HepG2 (cell line): ENCODE results near the gene STIM2. TPM values are rescaled to one million over a fixed set of nuclear protein-coding genes. Genes with fewer than 3 reads are reported as not detected.
A peak's percentile ranks its signal among the peaks of the same experiment; 100 is the strongest.

Experiments used
- ATAC-seq: fragments of 200-7000 bp; cut with Tn5 transposase; 3 replicates; pipeline ENCODE4 v1.9.1; 2020; ENCODE audit warnings: mild to moderate bottlenecking, moderate library complexity
- BruUV-seq: library from RNA; stranded (reverse); fragments of 400-500 nt; replicated peaks from 2 replicates; lab custom pipeline; 2021; lab: Mats Ljungman, UMichigan
- CTCF ChIA-PET: fragments of 300-600 bp; formaldehyde crosslinking; extraction: SDS; loops from one replicate; lab custom pipeline; 2021; ENCODE audit warnings: low total read pairs, inconsistent platforms, low intra/inter-chr PET ratio; lab: Yijun Ruan, JAX
- POLR2A ChIA-PET: fragments of 350-600 bp; sonication (Branson Sonifier 250); formaldehyde crosslinking; loops from one replicate; lab custom pipeline; 2020; ENCODE audit warnings: antibody characterized with exemption, inconsistent platforms; lab: Yijun Ruan, JAX
- DNase-seq: peaks from one replicate; pipeline ENCODE4 v3.0.0-alpha.2; 2015; ENCODE audit warnings: low spot score
- FAIRE-seq: peaks from 3 replicates; lab custom pipeline; 2011; peaks lifted over from hg19 to GRCh38; lab: Jason Lieb, UNC
- H2AFZ ChIP-seq: one replicate; pipeline ENCODE4 v1.6.1; 2011; ENCODE audit warnings: low read length, inconsistent platforms
- H3K27ac ChIP-seq: fragments of 300-600 bp; 3 replicates; pipeline ENCODE4 v1.8.0; 2011; ENCODE audit warnings: mixed run types, mild to moderate bottlenecking, mixed read lengths, low read length, inconsistent platforms; ENCODE audit not compliant: insufficient read depth; ENCODE audit errors: extremely low read length
- H3K27me3 ChIP-seq, 2 experiments: fragments of 200-600 bp in 1 of 2; 2 replicates in 1 of 2; 3 replicates in 1 of 2; pipeline versions ENCODE4 v1.6.0 to v1.8.0; 2011; ENCODE audit warnings: low read length in 2 of 2, mild to moderate bottlenecking in 2 of 2, moderate library complexity in 2 of 2, inconsistent platforms in 1 of 2; ENCODE audit not compliant: insufficient read depth in 2 of 2, control insufficient read depth in 1 of 2
- H3K36me3 ChIP-seq, 2 experiments: fragments of 200-600 bp in 1 of 2; replicated peaks in 1 of 2; 2 replicates in 1 of 2; 3 replicates in 1 of 2; pipeline versions ENCODE4 v1.5.1 to v1.8.0; 2011; ENCODE audit warnings: low read length in 2 of 2, inconsistent platforms in 1 of 2; ENCODE audit not compliant: insufficient read depth in 2 of 2, control insufficient read depth in 1 of 2
- H3K4me1 ChIP-seq: 2 replicates; pipeline ENCODE4 v1.5.1; 2012; ENCODE audit warnings: low read length, inconsistent platforms; ENCODE audit not compliant: insufficient read depth
- H3K4me2 ChIP-seq: 2 replicates; pipeline ENCODE4 v1.6.0; 2011; ENCODE audit warnings: low read depth, low read length, inconsistent platforms
- H3K4me3 ChIP-seq, 3 experiments: fragments of 200-600 bp in 1 of 3; sonication (generic), shearing (Covaris generic) in 1 of 3; replicated peaks in 1 of 3; 2 replicates each; pipeline ENCODE4 v1.5.1; 2011 to 2016; ENCODE audit warnings: low read length in 3 of 3, inconsistent platforms in 2 of 3, low read depth in 2 of 3, mild to moderate bottlenecking in 2 of 3, control low read depth in 1 of 3, mixed read lengths in 1 of 3; ENCODE audit not compliant: insufficient read depth in 1 of 3
- H3K79me2 ChIP-seq: one replicate; pipeline ENCODE4 v1.6.1; 2011; ENCODE audit warnings: low read length, inconsistent platforms; ENCODE audit not compliant: insufficient read depth
- H3K9ac ChIP-seq: 2 replicates; pipeline ENCODE4 v1.6.0; 2011; ENCODE audit warnings: mild to moderate bottlenecking, low read depth, low read length, inconsistent platforms; ENCODE audit not compliant: insufficient read depth
- H3K9me3 ChIP-seq: 2 replicates; pipeline ENCODE4 v1.5.1; 2012; ENCODE audit warnings: mild to moderate bottlenecking, low read length
- H4K20me1 ChIP-seq: 2 replicates; pipeline ENCODE4 v1.6.0; 2011; ENCODE audit warnings: inconsistent platforms, mild to moderate bottlenecking, low read length, moderate library complexity; ENCODE audit not compliant: insufficient read depth
- BHLHE40 ChIP-seq: IDR thresholded peaks from 2 replicates; pipeline ENCODE4 v1.6.1; 2011; ENCODE audit warnings: low read length, improper control_type of control experiment
- CENPX ChIP-seq: sonication (generic); formaldehyde crosslinking; IDR thresholded peaks from 2 replicates; pipeline ENCODE4 v1.9.0; 2021; ENCODE audit warnings: mild to moderate bottlenecking, missing genetic modification reagents, moderate library complexity
- HDAC1 ChIP-seq: sonication (generic); formaldehyde crosslinking; IDR thresholded peaks from 2 replicates; pipeline ENCODE4 v1.5.1; 2020; ENCODE audit warnings: mild to moderate bottlenecking, missing genetic modification reagents
- IRF2 ChIP-seq: IDR thresholded peaks from 2 replicates; pipeline ENCODE4 v1.6.1; 2018; ENCODE audit warnings: missing genetic modification reagents, missing compliant biosample characterization
- KDM5A ChIP-seq: fragments of 200-600 bp; sonication (generic); IDR thresholded peaks from 2 replicates; pipeline ENCODE4 v1.7.0; 2018; ENCODE audit warnings: antibody characterized with exemption, mild to moderate bottlenecking, low read length, borderline replicate concordance
- KLF15 ChIP-seq: sonication (generic); formaldehyde crosslinking; IDR thresholded peaks from 2 replicates; pipeline ENCODE4 v1.8.1; 2023; ENCODE audit warnings: borderline replicate concordance, mild to moderate bottlenecking, inconsistent platforms, missing genetic modification reagents, mixed read lengths
- MEIS1 ChIP-seq: sonication (generic); formaldehyde crosslinking; IDR thresholded peaks from 2 replicates; pipeline ENCODE4 v1.9.0; 2021; ENCODE audit warnings: mild to moderate bottlenecking, missing genetic modification reagents, moderate library complexity, borderline replicate concordance
- PHF20 ChIP-seq: sonication (generic); formaldehyde crosslinking; IDR thresholded peaks from 2 replicates; pipeline ENCODE4 v1.5.0; 2020; ENCODE audit warnings: mild to moderate bottlenecking, missing genetic modification reagents
- SKI ChIP-seq: fragments of 450-650 bp; IDR thresholded peaks from one replicate; pipeline ENCODE4 v1.6.1; 2018; ENCODE audit warnings: mild to moderate bottlenecking; ENCODE audit not compliant: partially characterized antibody
- ZEB1 ChIP-seq: IDR thresholded peaks from 2 replicates; pipeline ENCODE4 v1.6.1; 2012; ENCODE audit warnings: mild to moderate bottlenecking, low read depth, inconsistent platforms; ENCODE audit not compliant: insufficient replicate concordance
- ZKSCAN8 ChIP-seq: IDR thresholded peaks from 2 replicates; pipeline ENCODE4 v1.6.1; 2016; ENCODE audit warnings: borderline replicate concordance, missing genetic modification reagents, missing compliant biosample characterization
- ZNF33B ChIP-seq: sonication (generic); formaldehyde crosslinking; IDR thresholded peaks from 2 replicates; pipeline ENCODE4 v1.5.1; 2020; ENCODE audit warnings: mild to moderate bottlenecking, missing genetic modification reagents
- ZSCAN29 ChIP-seq: sonication (generic); formaldehyde crosslinking; conservative IDR thresholded peaks from 2 replicates; pipeline ENCODE4 v1.4.0; 2020; ENCODE audit warnings: mild to moderate bottlenecking, missing genetic modification reagents
- WGBS: methylation state at CpG from one replicate; pipeline ENCODE4 v1.1.6; 2017; ENCODE audit warnings: low lambda C conversion rate; 5-methylcytosine and 5-hydroxymethylcytosine counted together
- in situ Hi-C: cut with HindIII; loops from 2 replicates; pipeline ENCODE4 v1.10.0; 2017; ENCODE audit warnings: low pct_unique_long_range_greater_than_20kb; ENCODE audit not compliant: extremely low pct_ligation_motif_present
- intact Hi-C: fragments of 100-400 bp; cut with micrococcal nuclease; formaldehyde crosslinking; loops from one replicate; pipeline ENCODE4 v1.10.0; 2022; ENCODE audit not compliant: unreplicated experiment
- polyA plus RNA-seq, 8 experiments: library from polyadenylated mRNA; depleted of rRNA in 3 of 8; stranded (reverse) in 7 of 8; unstranded in 1 of 8; fragments of >200 nt; fragmentation: Illumina TruSeq in 4 of 8; extraction: Trizol in 4 of 8; gene quantifications; 2 replicates each; pipeline versions ENCODE4 v1.2.1 to v1.2.3, GENCODE V29; 2011 to 2016; ENCODE audit warnings: low read depth in 4 of 8, missing spikeins in 1 of 8, mixed read lengths in 1 of 8; ENCODE audit not compliant: insufficient read depth in 1 of 8
- total RNA-seq, 5 experiments: library from RNA; depleted of rRNA; stranded (reverse); fragments of >200 nt; fragmentation: Illumina TruSeq; extraction: Trizol; gene quantifications; 2 replicates each; pipeline ENCODE4 v1.2.3, GENCODE V29; 2016; ENCODE audit warnings: low read depth in 1 of 5
- TF ChIP-seq, protein P1 (sequence below), 2 experiments: sonication (generic) in 1 of 2; formaldehyde crosslinking in 1 of 2; IDR thresholded peaks; 2 replicates each; pipeline versions ENCODE4 v1.5.1 to v1.6.1; 2011 to 2020; ENCODE audit warnings: borderline replicate concordance in 1 of 2, low read depth in 1 of 2, low read length in 1 of 2, mild to moderate bottlenecking in 1 of 2, missing genetic modification reagents in 1 of 2, moderate library complexity in 1 of 2
- TF ChIP-seq, protein P2 (sequence below): sonication (generic); formaldehyde crosslinking; IDR thresholded peaks from 2 replicates; pipeline ENCODE4 v1.5.1; 2020; ENCODE audit warnings: mild to moderate bottlenecking, missing genetic modification reagents, moderate library complexity
- TF ChIP-seq, protein P3 (sequence below): sonication (generic); formaldehyde crosslinking; IDR thresholded peaks from 2 replicates; pipeline ENCODE4 v1.5.1; 2020; ENCODE audit warnings: mild to moderate bottlenecking, missing genetic modification reagents, borderline replicate concordance

STIM2 gene
- total and polyA plus RNA-seq, 2 of the 13 experiments (the other 11 are each of a cell fraction or from before 2014, with no cell fraction given): 19.3 to 19.4 TPM

DNA sequence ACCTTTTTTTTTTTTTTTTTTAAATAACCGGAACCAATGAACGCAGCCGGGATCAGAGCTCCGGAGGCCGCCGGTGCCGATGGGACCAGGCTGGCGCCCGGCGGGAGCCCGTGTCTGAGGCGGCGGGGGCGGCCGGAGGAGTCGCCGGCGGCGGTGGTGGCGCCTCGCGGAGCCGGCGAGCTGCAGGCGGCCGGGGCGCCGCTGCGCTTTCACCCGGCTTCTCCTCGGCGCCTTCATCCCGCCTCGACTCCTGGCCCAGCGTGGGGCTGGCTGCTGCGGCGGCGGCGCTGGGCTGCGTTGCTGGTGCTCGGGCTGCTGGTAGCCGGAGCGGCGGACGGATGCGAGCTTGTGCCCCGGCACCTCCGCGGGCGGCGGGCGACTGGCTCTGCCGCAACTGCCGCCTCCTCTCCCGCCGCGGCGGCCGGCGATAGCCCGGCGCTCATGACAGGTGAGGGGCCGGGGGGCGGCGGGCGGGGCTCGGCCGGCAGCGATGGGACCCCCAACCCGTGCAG lies 337 bp downstream of the STIM2 start:
- BruUV-seq: no TSS peak
- CTCF ChIA-PET: no interaction called here
- in situ Hi-C loops: no loop called here
- TF ChIP-seq CENPX (CRISPR knock-in tag) (no peak), ZNF33B (CRISPR knock-in tag) (no peak), HDAC1 (CRISPR knock-in tag) (peak; percentile 3; the same call in 1 of the 2 replicates), IRF2 (no peak), MEIS1 (CRISPR knock-in tag) (no peak), ZSCAN29 (CRISPR knock-in tag) (no peak), BHLHE40 (0 out of 2 replicates have a peak, but pooled peaks have one; percentile 4), KDM5A (0 out of 2 replicates have a peak, but pooled peaks have one; percentile 6), SKI (peak; percentile 57), ZKSCAN8 (CRISPR knock-in tag) (no peak), KLF15 (CRISPR knock-in tag) (no peak), ZEB1 (no peak), PHF20 (CRISPR knock-in tag) (peak; percentile 23; the same call in 1 of the 2 replicates)
- TF ChIP-seq, protein P1, sequence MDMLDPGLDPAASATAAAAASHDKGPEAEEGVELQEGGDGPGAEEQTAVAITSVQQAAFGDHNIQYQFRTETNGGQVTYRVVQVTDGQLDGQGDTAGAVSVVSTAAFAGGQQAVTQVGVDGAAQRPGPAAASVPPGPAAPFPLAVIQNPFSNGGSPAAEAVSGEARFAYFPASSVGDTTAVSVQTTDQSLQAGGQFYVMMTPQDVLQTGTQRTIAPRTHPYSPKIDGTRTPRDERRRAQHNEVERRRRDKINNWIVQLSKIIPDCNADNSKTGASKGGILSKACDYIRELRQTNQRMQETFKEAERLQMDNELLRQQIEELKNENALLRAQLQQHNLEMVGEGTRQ (IDR thresholded peaks at IDR 0.05; ENCODE audit: low read depth, low read length): no peak
- TF ChIP-seq, protein P1 (CRISPR knock-in tag; IDR thresholded peaks at IDR 0.05; ENCODE audit: borderline replicate concordance): no peak
- TF ChIP-seq, protein P2, sequence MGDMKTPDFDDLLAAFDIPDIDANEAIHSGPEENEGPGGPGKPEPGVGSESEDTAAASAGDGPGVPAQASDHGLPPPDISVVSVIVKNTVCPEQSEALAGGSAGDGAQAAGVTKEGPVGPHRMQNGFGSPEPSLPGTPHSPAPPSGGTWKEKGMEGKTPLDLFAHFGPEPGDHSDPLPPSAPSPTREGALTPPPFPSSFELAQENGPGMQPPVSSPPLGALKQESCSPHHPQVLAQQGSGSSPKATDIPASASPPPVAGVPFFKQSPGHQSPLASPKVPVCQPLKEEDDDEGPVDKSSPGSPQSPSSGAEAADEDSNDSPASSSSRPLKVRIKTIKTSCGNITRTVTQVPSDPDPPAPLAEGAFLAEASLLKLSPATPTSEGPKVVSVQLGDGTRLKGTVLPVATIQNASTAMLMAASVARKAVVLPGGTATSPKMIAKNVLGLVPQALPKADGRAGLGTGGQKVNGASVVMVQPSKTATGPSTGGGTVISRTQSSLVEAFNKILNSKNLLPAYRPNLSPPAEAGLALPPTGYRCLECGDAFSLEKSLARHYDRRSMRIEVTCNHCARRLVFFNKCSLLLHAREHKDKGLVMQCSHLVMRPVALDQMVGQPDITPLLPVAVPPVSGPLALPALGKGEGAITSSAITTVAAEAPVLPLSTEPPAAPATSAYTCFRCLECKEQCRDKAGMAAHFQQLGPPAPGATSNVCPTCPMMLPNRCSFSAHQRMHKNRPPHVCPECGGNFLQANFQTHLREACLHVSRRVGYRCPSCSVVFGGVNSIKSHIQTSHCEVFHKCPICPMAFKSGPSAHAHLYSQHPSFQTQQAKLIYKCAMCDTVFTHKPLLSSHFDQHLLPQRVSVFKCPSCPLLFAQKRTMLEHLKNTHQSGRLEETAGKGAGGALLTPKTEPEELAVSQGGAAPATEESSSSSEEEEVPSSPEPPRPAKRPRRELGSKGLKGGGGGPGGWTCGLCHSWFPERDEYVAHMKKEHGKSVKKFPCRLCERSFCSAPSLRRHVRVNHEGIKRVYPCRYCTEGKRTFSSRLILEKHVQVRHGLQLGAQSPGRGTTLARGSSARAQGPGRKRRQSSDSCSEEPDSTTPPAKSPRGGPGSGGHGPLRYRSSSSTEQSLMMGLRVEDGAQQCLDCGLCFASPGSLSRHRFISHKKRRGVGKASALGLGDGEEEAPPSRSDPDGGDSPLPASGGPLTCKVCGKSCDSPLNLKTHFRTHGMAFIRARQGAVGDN (CRISPR knock-in tag): peak; percentile 20; the same call in 1 of the 2 replicates
- TF ChIP-seq, protein P3, sequence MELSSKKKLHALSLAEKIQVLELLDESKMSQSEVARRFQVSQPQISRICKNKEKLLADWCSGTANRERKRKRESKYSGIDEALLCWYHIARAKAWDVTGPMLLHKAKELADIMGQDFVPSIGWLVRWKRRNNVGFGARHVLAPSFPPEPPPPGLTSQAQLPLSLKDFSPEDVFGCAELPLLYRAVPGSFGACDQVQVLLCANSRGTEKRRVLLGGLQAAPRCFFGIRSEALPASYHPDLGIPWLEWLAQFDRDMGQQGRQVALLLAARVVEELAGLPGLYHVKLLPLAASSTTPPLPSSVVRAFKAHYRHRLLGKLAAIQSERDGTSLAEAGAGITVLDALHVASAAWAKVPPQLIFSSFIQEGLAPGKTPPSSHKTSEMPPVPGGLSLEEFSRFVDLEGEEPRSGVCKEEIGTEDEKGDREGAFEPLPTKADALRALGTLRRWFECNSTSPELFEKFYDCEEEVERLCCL: no peak

More for the DNA sequence above, 337 bp downstream of the STIM2 start:
- DNase-seq (peak; percentile 10), FAIRE-seq (no peak), ATAC-seq (peak; percentile 44)
- Histone ChIP-seq H2AFZ (no peak overlapping the region), H3K4me1 (peaks cover 55% of the 10 kb centered on the region), H3K79me2 (peaks cover 43% of the 10 kb centered on the region), H3K27ac (peak overlapping the region; percentile 78), H4K20me1 (no peaks in the 10 kb centered on the region; the same call in 1 of the 2 replicates), H3K4me3 (peak overlapping the region; percentile 80 to 91 (median 89)), H3K4me2 (peak overlapping the region; percentile 73), H3K9ac (peak overlapping the region; percentile 66), H3K9me3 (no peaks in the 10 kb centered on the region), H3K36me3 (no peaks in the 10 kb centered on the region), H3K27me3 (no peaks in the 10 kb centered on the region; a peak in 1 of 5 replicates)
- WGBS: 0% methylated on average over 3 of the region's 70 CpGs
- POLR2A ChIA-PET: interaction anchor here (0.6 to 2.7 kb wide), 6 partner anchors 9 to 948 kb away, joined by 3 to 11 read pairs (median 3); partner anchors contain the start of gene TBC1D19
- intact Hi-C loops: loop anchor here (1.0 kb wide), 2 partner anchors 39 to 149 kb away; no protein-coding TSS in a partner anchor
